Measurements from ENCODE around the gene TBXA2R. TPM values are rescaled to one million over a fixed set of nuclear protein-coding genes. Genes with fewer than 3 reads are reported as not detected.
"Not testable (repeated sequence)": the region's sequence is repeated elsewhere in the genome, so short reads cannot be mapped to it uniquely, and the experiment has no call there.

The TBXA2R gene
- total RNA-seq, 2 donors from 2014 or later: 2.3 to 3.7 TPM

GRCh38 chr19:3572132-3572854 lies 34.4 kb downstream of the TBXA2R start:
- ATAC-seq (peak; percentile 96 to 97), DNase-seq (peak; percentile 100)
- intact Hi-C loops (cut with DNase I): no loop called here

- no peak for DNase-seq
- intact Hi-C loops (cut with DNase I): no loop called here
- no peak for ATAC-seq
Measured at GRCh38 chr19:3570606-3571011, 36.1 kb downstream of the TBXA2R start.

- intact Hi-C loops (cut with DNase I); ATAC-seq; DNase-seq: not testable (repeated sequence)
Measured at GRCh38 chr19:3570042-3570441, 36.6 kb downstream of the TBXA2R start.

GRCh38 chr19:3565139-3565538 lies 41.5 kb downstream of the TBXA2R start:
- ATAC-seq (no peak), DNase-seq (no peak)
- intact Hi-C loops (cut with DNase I): no loop called here

GRCh38 chr19:3563709-3564524 lies 42.8 kb downstream of the TBXA2R start:
- ATAC-seq (no peak), DNase-seq (no peak)
- intact Hi-C loops (cut with DNase I): no loop called here

- intact Hi-C loops (cut with DNase I): loop anchor here in 1 of 2 donors (5.0 kb wide), 1 partner anchor 60 kb away; no protein-coding TSS in a partner anchor
- DNase-seq (peak; percentile 96), ATAC-seq (peak; percentile 98 to 99)
Measured at GRCh38 chr19:3557461-3558248, 49.0 kb downstream of the TBXA2R start, which contains the start of gene MFSD12. Gene MFSD12, minus strand, starts transcription at chr19:3557586. Its CDS starts 183 bp downstream, at chr19:3557403.

GRCh38 chr19:3556978-3557460 lies 49.7 kb downstream of the TBXA2R start:
- peak; percentile 6 to 8 for ATAC-seq
- DNase-seq: no peak
- intact Hi-C loops (cut with DNase I): loop anchor here in 1 of 2 donors (5.0 kb wide), 1 partner anchor 60 kb away; no protein-coding TSS in a partner anchor

GRCh38 chr19:3556423-3556977 lies 50.2 kb downstream of the TBXA2R start:
- DNase-seq (no peak), ATAC-seq (no peak)
- intact Hi-C loops (cut with DNase I): loop anchor here in 1 of 2 donors (5.0 kb wide), 1 partner anchor 61 kb away; no protein-coding TSS in a partner anchor

GRCh38 chr19:3555653-3556422 lies 50.8 kb downstream of the TBXA2R start:
- ATAC-seq: no peak
- no peak for DNase-seq
- intact Hi-C loops (cut with DNase I): loop anchor here in 1 of 2 donors (5.0 kb wide), 1 partner anchor 61 kb away; no protein-coding TSS in a partner anchor

- ATAC-seq (no peak), DNase-seq (no peak)
- intact Hi-C loops (cut with DNase I): loop anchor here in 1 of 2 donors (5.0 kb wide), 1 partner anchor 63 kb away; no protein-coding TSS in a partner anchor
Measured at GRCh38 chr19:3554254-3555083, 52.2 kb downstream of the TBXA2R start.

- ATAC-seq (no peak), DNase-seq (no peak)
- intact Hi-C loops (cut with DNase I): no loop called here
Measured at GRCh38 chr19:3551792-3552095, 54.9 kb downstream of the TBXA2R start.

- no peak for DNase-seq
- intact Hi-C loops (cut with DNase I): no loop called here
- ATAC-seq: no peak
Measured at GRCh38 chr19:3550947-3551791, 55.5 kb downstream of the TBXA2R start.

GRCh38 chr19:3549816-3550215 lies 56.9 kb downstream of the TBXA2R start:
- intact Hi-C loops (cut with DNase I): loop anchor here (10.0 kb wide), 1 partner anchor 155 kb away; the partner anchor contains the start of genes PIP5K1C (in 2 of the 2) and TJP3 (in 2 of the 2)
- ATAC-seq (no peak), DNase-seq (no peak)

- ATAC-seq: no peak
- no peak for DNase-seq
- intact Hi-C loops (cut with DNase I): loop anchor here (10.0 kb wide), 1 partner anchor 156 kb away; the partner anchor contains the start of genes PIP5K1C (in 2 of the 2) and TJP3 (in 2 of the 2)
Measured at GRCh38 chr19:3548606-3549005, 58.1 kb downstream of the TBXA2R start.

- intact Hi-C loops (cut with DNase I): loop anchor here (10.0 kb wide), 1 partner anchor 157 kb away; the partner anchor contains the start of genes PIP5K1C (in 2 of the 2) and TJP3 (in 2 of the 2)
- no peak for DNase-seq
- ATAC-seq: no peak
Measured at GRCh38 chr19:3547767-3548282, 58.9 kb downstream of the TBXA2R start.

GRCh38 chr19:3547301-3547731 lies 59.4 kb downstream of the TBXA2R start:
- DNase-seq (no peak), ATAC-seq (no peak)
- intact Hi-C loops (cut with DNase I): loop anchor here (10.0 kb wide), 1 partner anchor 157 kb away; the partner anchor contains the start of genes PIP5K1C (in 2 of the 2) and TJP3 (in 2 of the 2)
